Trophoblast cell (in vitro differentiated cells and primary cell): ENCODE results near the gene SPANXB1.
"Not testable (repeated sequence)": the region's sequence is repeated elsewhere in the genome, so short reads cannot be mapped to it uniquely, and the experiment has no call there.

Source experiments
- DNase-seq, 2 donors: peaks; one replicate each; pipeline ENCODE4 v3.0.0-alpha.2; 2016
- H2AFZ ChIP-seq: 2 replicates; pipeline ENCODE4 v1.6.1; 2013; ENCODE audit warnings: low read length, moderate library complexity, mild to moderate bottlenecking; ENCODE audit not compliant: insufficient read depth, poor library complexity
- H2AK5ac ChIP-seq: 2 replicates; pipeline ENCODE4 v1.6.1; 2013; ENCODE audit warnings: mild to moderate bottlenecking, low read length
- H2BK120ac ChIP-seq: 2 replicates; pipeline ENCODE4 v1.6.1; 2013; ENCODE audit warnings: low read length, mild to moderate bottlenecking, moderate library complexity; ENCODE audit not compliant: insufficient read depth, poor library complexity
- H2BK12ac ChIP-seq: 2 replicates; pipeline ENCODE4 v1.6.1; 2013; ENCODE audit warnings: mild to moderate bottlenecking, low read length, moderate library complexity
- H2BK5ac ChIP-seq: 2 replicates; pipeline ENCODE4 v1.6.1; 2013; ENCODE audit warnings: low read length, low read depth, moderate library complexity, mild to moderate bottlenecking; ENCODE audit not compliant: poor library complexity
- H3K14ac ChIP-seq: 2 replicates; pipeline ENCODE4 v1.6.1; 2013; ENCODE audit warnings: mild to moderate bottlenecking, low read length
- H3K18ac ChIP-seq: 2 replicates; pipeline ENCODE4 v1.6.1; 2013; ENCODE audit warnings: mild to moderate bottlenecking, low read length
- H3K23ac ChIP-seq: 2 replicates; pipeline ENCODE4 v1.6.1; 2013; ENCODE audit warnings: low read length
- H3K27ac ChIP-seq: 2 replicates; pipeline ENCODE4 v1.5.1; 2013; ENCODE audit warnings: low read depth, mild to moderate bottlenecking, inconsistent platforms, low read length, moderate library complexity
- H3K27me3 ChIP-seq: 2 replicates; pipeline ENCODE4 v1.6.1; 2013; ENCODE audit warnings: inconsistent platforms, mild to moderate bottlenecking, low read length, moderate library complexity; ENCODE audit not compliant: insufficient read depth
- H3K36me3 ChIP-seq, 2 experiments: 1 replicate in 1 of 2; 2 replicates in 1 of 2; pipeline ENCODE4 v1.6.1; 2013; ENCODE audit warnings: low read length in 2 of 2, mild to moderate bottlenecking in 2 of 2, moderate library complexity in 1 of 2; ENCODE audit not compliant: insufficient read depth in 2 of 2, control insufficient read depth in 1 of 2
- H3K4ac ChIP-seq: 2 replicates; pipeline ENCODE4 v1.6.1; 2013; ENCODE audit warnings: low read depth, mild to moderate bottlenecking, low read length, moderate library complexity
- H3K4me1 ChIP-seq, 2 experiments: 1 replicate in 1 of 2; 2 replicates in 1 of 2; pipeline ENCODE4 v1.6.1; 2013; ENCODE audit warnings: low read length in 2 of 2, mild to moderate bottlenecking in 2 of 2, moderate library complexity in 1 of 2; ENCODE audit not compliant: insufficient read depth in 2 of 2, control insufficient read depth in 1 of 2
- H3K4me2 ChIP-seq: 2 replicates; pipeline ENCODE4 v1.6.1; 2013; ENCODE audit warnings: inconsistent platforms, mild to moderate bottlenecking, low read length, moderate library complexity
- H3K4me3 ChIP-seq: 2 replicates; pipeline ENCODE4 v1.5.1; 2013; ENCODE audit warnings: mild to moderate bottlenecking, low read depth, low read length, inconsistent platforms
- H3K79me1 ChIP-seq: one replicate; pipeline ENCODE4 v1.6.1; 2013; ENCODE audit warnings: low read length
- H3K79me2 ChIP-seq: 2 replicates; pipeline ENCODE4 v1.6.1; 2013; ENCODE audit warnings: low read length, mild to moderate bottlenecking; ENCODE audit not compliant: control insufficient read depth, insufficient read depth, poor library complexity
- H3K9ac ChIP-seq: 2 replicates; pipeline ENCODE4 v1.6.1; 2013; ENCODE audit warnings: mild to moderate bottlenecking, low read length
- H3K9me3 ChIP-seq: 2 replicates; pipeline ENCODE4 v1.6.1; 2013; ENCODE audit warnings: low read depth, mild to moderate bottlenecking, control low read depth, inconsistent platforms, low read length; ENCODE audit not compliant: insufficient read depth
- H4K12ac ChIP-seq: 2 replicates; pipeline ENCODE4 v1.6.1; 2013; ENCODE audit warnings: low read depth, mild to moderate bottlenecking, low read length, moderate library complexity
- H4K8ac ChIP-seq: 2 replicates; pipeline ENCODE4 v1.6.1; 2013; ENCODE audit warnings: low read depth, mild to moderate bottlenecking, low read length, moderate library complexity
- H4K91ac ChIP-seq: one replicate; pipeline ENCODE4 v1.6.1; 2013; ENCODE audit warnings: low read depth, mild to moderate bottlenecking, low read length, moderate library complexity
- WGBS: extraction: QIAGEN DNeasy Blood & Tissue Kit; methylation state at CpG from one replicate; pipeline ENCODE4 v1.1.7; 2013; ENCODE audit warnings: missing lambda C conversion rate; ENCODE audit not compliant: insufficient read length, insufficient coverage; ENCODE audit errors: extremely low coverage; 5-methylcytosine and 5-hydroxymethylcytosine counted together

The SPANXB1 gene

GRCh38 chrX:140980271-140980670 lies 22.1 kb upstream of the SPANXB1 start:
- Histone ChIP-seq H3K4me3 (no peak overlapping the region), H3K27ac (no peak overlapping the region), H3K4ac (no peak overlapping the region), H2AK5ac (no peak overlapping the region), H3K79me2 (no peaks in the 10 kb centered on the region), H4K12ac (no peak overlapping the region), H3K14ac (no peak overlapping the region), H2BK5ac (no peak overlapping the region), H4K8ac (no peak overlapping the region), H4K91ac (no peak overlapping the region), H3K27me3 (no peaks in the 10 kb centered on the region), H3K9me3 (no peaks in the 10 kb centered on the region), H2BK12ac (no peak overlapping the region), H3K36me3 (no peaks in the 10 kb centered on the region), H3K23ac (no peak overlapping the region), H3K4me2 (no peak overlapping the region), H2BK120ac (no peak overlapping the region), H3K9ac (no peak overlapping the region), H2AFZ (no peak overlapping the region), H3K79me1 (no peaks in the 10 kb centered on the region), H3K4me1 (no peaks in the 10 kb centered on the region), H3K18ac (no peak overlapping the region)
- no CpG with 5 or more reads among the region's 3 CpGs for WGBS
- DNase-seq = no peak

- no peak overlapping the region for H3K18ac ChIP-seq
- no peaks in the 10 kb centered on the region for H3K79me2 ChIP-seq
- no peak overlapping the region for H3K9ac ChIP-seq
- H3K23ac ChIP-seq = no peak overlapping the region
- no peak overlapping the region for H2BK120ac ChIP-seq
- H3K27ac ChIP-seq = no peak overlapping the region
- H2BK12ac ChIP-seq = no peak overlapping the region
- H3K79me1 ChIP-seq = no peaks in the 10 kb centered on the region
- no peak for DNase-seq
- H3K4me1 ChIP-seq = no peaks in the 10 kb centered on the region
- no peaks in the 10 kb centered on the region for H3K9me3 ChIP-seq
- no peak overlapping the region for H3K4ac ChIP-seq
- H2AFZ ChIP-seq = no peak overlapping the region
- no peak overlapping the region for H3K4me3 ChIP-seq
- no peaks in the 10 kb centered on the region for H3K27me3 ChIP-seq
- no peak overlapping the region for H4K12ac ChIP-seq
- H4K91ac ChIP-seq = no peak overlapping the region
- H3K4me2 ChIP-seq = no peak overlapping the region
- H4K8ac ChIP-seq = no peak overlapping the region
- no peak overlapping the region for H2BK5ac ChIP-seq
- no peaks in the 10 kb centered on the region for H3K36me3 ChIP-seq
- H2AK5ac ChIP-seq = no peak overlapping the region
- no peak overlapping the region for H3K14ac ChIP-seq
- no CpG with 5 or more reads among the region's 1 CpG for WGBS
These were observed 18.7 kb upstream of the SPANXB1 start for GRCh38 chrX:140983730-140984129.

GRCh38 chrX:141005243-141005642 lies 2.8 kb downstream of the SPANXB1 start:
- H3K79me2 ChIP-seq, H3K27ac ChIP-seq, H3K4me1 ChIP-seq, H3K27me3 ChIP-seq, H3K14ac ChIP-seq, H3K4me3 ChIP-seq, H4K8ac ChIP-seq, H3K18ac ChIP-seq, H3K79me1 ChIP-seq, H2AK5ac ChIP-seq, H4K91ac ChIP-seq, H4K12ac ChIP-seq, H3K9me3 ChIP-seq, H3K4ac ChIP-seq, H3K23ac ChIP-seq, H3K36me3 ChIP-seq, H2BK5ac ChIP-seq, H3K9ac ChIP-seq, H2BK12ac ChIP-seq, H2BK120ac ChIP-seq, H2AFZ ChIP-seq, H3K4me2 ChIP-seq, DNase-seq: not testable (repeated sequence)
- no CpG with 5 or more reads among the region's 6 CpGs for WGBS

GRCh38 chrX:141044246-141044645 lies 41.9 kb downstream of the SPANXB1 start:
- H3K27me3 ChIP-seq, H2AK5ac ChIP-seq, H3K9ac ChIP-seq, H3K79me2 ChIP-seq, H2AFZ ChIP-seq, H3K27ac ChIP-seq, H3K18ac ChIP-seq, H4K8ac ChIP-seq, H2BK120ac ChIP-seq, H3K9me3 ChIP-seq, H2BK12ac ChIP-seq, DNase-seq, H4K91ac ChIP-seq, H3K79me1 ChIP-seq, H3K14ac ChIP-seq, H3K4me1 ChIP-seq, H4K12ac ChIP-seq, H3K4me2 ChIP-seq, H3K4ac ChIP-seq, H2BK5ac ChIP-seq, H3K36me3 ChIP-seq, H3K4me3 ChIP-seq, H3K23ac ChIP-seq: not testable (repeated sequence)
- WGBS = no CpG with 5 or more reads among the region's 14 CpGs
